DOHH2 (cell line): Measurements from ENCODE around the gene PIAS1.

ENCODE experiments used
- EZH2phosphoT487 ChIP-seq: fragments of 200-600 bp; sonication (generic); IDR thresholded peaks from 2 replicates; pipeline ENCODE4 v1.6.1; 2017; ENCODE audit warnings: borderline replicate concordance, mild to moderate bottlenecking, antibody characterized with exemption, low read length, moderate library complexity, mixed read lengths
- TF ChIP-seq, protein P1 (sequence below): fragments of 200-600 bp; sonication (generic); IDR thresholded peaks from one replicate; pipeline ENCODE4 v1.5.1; 2014; ENCODE audit warnings: antibody characterized with exemption, mild to moderate bottlenecking, low read depth, low read length; ENCODE audit not compliant: poor library complexity, severe bottlenecking

DNA sequence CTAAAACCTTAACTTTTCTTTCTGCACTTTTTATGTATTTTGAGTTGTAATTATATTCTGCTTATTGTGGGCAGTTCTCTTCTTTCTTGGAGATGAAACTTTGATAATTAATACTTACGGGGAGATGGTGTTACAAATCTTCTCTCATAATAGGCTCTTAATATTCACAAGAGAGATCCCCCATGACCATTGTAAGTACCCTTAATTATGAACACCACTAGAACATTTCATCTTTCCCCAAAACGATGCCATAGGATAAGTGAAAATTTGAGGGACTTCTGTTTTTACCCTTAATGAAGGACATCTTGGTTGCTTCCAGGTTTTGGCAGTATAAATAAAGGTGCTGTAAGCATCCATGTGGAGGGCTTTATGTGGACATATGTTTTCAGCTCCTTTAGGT, 60.7 kb downstream of the PIAS1 start:
- TF ChIP-seq, protein P1, sequence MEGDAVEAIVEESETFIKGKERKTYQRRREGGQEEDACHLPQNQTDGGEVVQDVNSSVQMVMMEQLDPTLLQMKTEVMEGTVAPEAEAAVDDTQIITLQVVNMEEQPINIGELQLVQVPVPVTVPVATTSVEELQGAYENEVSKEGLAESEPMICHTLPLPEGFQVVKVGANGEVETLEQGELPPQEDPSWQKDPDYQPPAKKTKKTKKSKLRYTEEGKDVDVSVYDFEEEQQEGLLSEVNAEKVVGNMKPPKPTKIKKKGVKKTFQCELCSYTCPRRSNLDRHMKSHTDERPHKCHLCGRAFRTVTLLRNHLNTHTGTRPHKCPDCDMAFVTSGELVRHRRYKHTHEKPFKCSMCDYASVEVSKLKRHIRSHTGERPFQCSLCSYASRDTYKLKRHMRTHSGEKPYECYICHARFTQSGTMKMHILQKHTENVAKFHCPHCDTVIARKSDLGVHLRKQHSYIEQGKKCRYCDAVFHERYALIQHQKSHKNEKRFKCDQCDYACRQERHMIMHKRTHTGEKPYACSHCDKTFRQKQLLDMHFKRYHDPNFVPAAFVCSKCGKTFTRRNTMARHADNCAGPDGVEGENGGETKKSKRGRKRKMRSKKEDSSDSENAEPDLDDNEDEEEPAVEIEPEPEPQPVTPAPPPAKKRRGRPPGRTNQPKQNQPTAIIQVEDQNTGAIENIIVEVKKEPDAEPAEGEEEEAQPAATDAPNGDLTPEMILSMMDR, result no peak
- TF ChIP-seq EZH2phosphoT487, result no peak
